Stimulated activated CD4-positive, alpha-beta T cell treated with anti-CD3 and anti-CD28 coated beads, Interleukin-4, amount 100 ng/mL, for 1 hour (primary cell): ENCODE measurements around the gene BCL2L1.
A peak's percentile ranks its signal among the peaks of the same experiment; 100 is the strongest.
"Not testable (repeated sequence)": the region's sequence is repeated elsewhere in the genome, so short reads cannot be mapped to it uniquely, and the experiment has no call there.

Experiments used
- DNase-seq: peaks from one replicate; pipeline ENCODE4 v3.0.0-alpha.2; 2020

Gene BCL2L1

GRCh38 chr20:31673943-31674463 lies 48.7 kb downstream of the BCL2L1 start:
- DNase-seq = no peak

GRCh38 chr20:31673435-31673834 lies 49.2 kb downstream of the BCL2L1 start:
- no peak for DNase-seq

- no peak for DNase-seq
Observed at GRCh38 chr20:31671324-31671723, 51.3 kb downstream of the BCL2L1 start.

- no peak for DNase-seq
Observed at GRCh38 chr20:31670371-31671228, 52.1 kb downstream of the BCL2L1 start.

- no peak for DNase-seq
Observed at GRCh38 chr20:31669876-31670275, 52.8 kb downstream of the BCL2L1 start.

- not testable (repeated sequence) for DNase-seq
Observed at GRCh38 chr20:31668944-31669343, 53.7 kb downstream of the BCL2L1 start.

- no peak for DNase-seq
Observed at GRCh38 chr20:31667315-31668285, 55.1 kb downstream of the BCL2L1 start.

GRCh38 chr20:31666258-31667042 lies 56.2 kb downstream of the BCL2L1 start:
- no peak for DNase-seq

GRCh38 chr20:31665753-31666152 lies 56.9 kb downstream of the BCL2L1 start:
- DNase-seq = no peak

GRCh38 chr20:31664696-31665354 lies 57.8 kb downstream of the BCL2L1 start:
- no peak for DNase-seq

GRCh38 chr20:31663838-31664695 lies 58.6 kb downstream of the BCL2L1 start:
- no peak for DNase-seq

GRCh38 chr20:31663524-31663837 lies 59.2 kb downstream of the BCL2L1 start:
- no peak for DNase-seq

GRCh38 chr20:31662372-31662854 lies 60.3 kb downstream of the BCL2L1 start:
- no peak for DNase-seq

- peak; percentile 82 for DNase-seq
Observed at GRCh38 chr20:31661625-31662371, 60.9 kb downstream of the BCL2L1 start.

- no peak for DNase-seq
Observed at GRCh38 chr20:31654534-31654933, 68.1 kb downstream of the BCL2L1 start.

GRCh38 chr20:31653561-31653960 lies 69.1 kb downstream of the BCL2L1 start:
- DNase-seq = no peak

- DNase-seq = no peak
Observed at GRCh38 chr20:31652917-31653396, 69.7 kb downstream of the BCL2L1 start.

- DNase-seq = not testable (repeated sequence)
Observed at GRCh38 chr20:31648104-31648503, 74.6 kb downstream of the BCL2L1 start.

- DNase-seq = no peak
Observed at GRCh38 chr20:31644701-31645100, 78.0 kb downstream of the BCL2L1 start.

- DNase-seq = no peak
Observed at GRCh38 chr20:31643522-31643921, 79.1 kb downstream of the BCL2L1 start.
